GM12873 (cell line): ENCODE data around the gene B4GAT1.

Experiments used
- CTCF ChIP-seq: IDR thresholded peaks from 2 replicates; pipeline ENCODE4 v1.5.1; 2012; ENCODE audit warnings: low read depth, mild to moderate bottlenecking, moderate library complexity, low read length, control low read depth; ENCODE audit not compliant: insufficient read depth; ENCODE audit errors: missing control alignments

B4GAT1 gene

GRCh38 chr11:66312549-66313320 lies 34.7 kb downstream of the B4GAT1 start:
- TF ChIP-seq CTCF, result no peak

GRCh38 chr11:66311965-66312548 lies 35.4 kb downstream of the B4GAT1 start:
- no peak for TF ChIP-seq CTCF

- peak; percentile 85 for TF ChIP-seq CTCF
These were observed 35.9 kb downstream of the B4GAT1 start for GRCh38 chr11:66311470-66311964.

- TF ChIP-seq CTCF, result no peak
These were observed 37.1 kb downstream of the B4GAT1 start for GRCh38 chr11:66310324-66310723.

GRCh38 chr11:66309475-66309874 lies 38.0 kb downstream of the B4GAT1 start:
- no peak for TF ChIP-seq CTCF

- TF ChIP-seq CTCF, result no peak
These were observed 44.8 kb downstream of the B4GAT1 start for GRCh38 chr11:66302656-66303055.

- no peak for TF ChIP-seq CTCF
These were observed 48.2 kb downstream of the B4GAT1 start for GRCh38 chr11:66299186-66299585.
